Stomach smooth muscle (tissue), 2 donors: ENCODE data around the gene ATRN.

Source experiments
- H3K27ac ChIP-seq: one replicate; pipeline ENCODE4 v1.7.0; 2013; ENCODE audit warnings: mild to moderate bottlenecking, low read length, inconsistent platforms
- H3K27me3 ChIP-seq, 2 donors: one replicate each; pipeline ENCODE4 v1.7.0; 2013; ENCODE audit warnings: low read length in 2 of 2; ENCODE audit not compliant: insufficient read depth in 2 of 2, control insufficient read depth in 1 of 2
- H3K36me3 ChIP-seq, 2 donors: one replicate each; pipeline ENCODE4 v1.7.0; 2013; ENCODE audit warnings: low read length in 2 of 2; ENCODE audit not compliant: control insufficient read depth in 2 of 2, insufficient read depth in 2 of 2
- H3K4me1 ChIP-seq: one replicate; pipeline ENCODE4 v1.7.0; 2013; ENCODE audit warnings: low read length; ENCODE audit not compliant: control insufficient read depth, insufficient read depth
- H3K4me3 ChIP-seq, 2 donors: one replicate each; pipeline ENCODE4 v1.7.0; 2013; ENCODE audit warnings: low read length in 2 of 2
- H3K9ac ChIP-seq, 2 donors: one replicate each; pipeline ENCODE4 v1.7.0; 2013; ENCODE audit warnings: low read length in 2 of 2, mild to moderate bottlenecking in 1 of 2
- H3K9me3 ChIP-seq, 2 donors: one replicate each; pipeline ENCODE4 v1.7.0; 2013; ENCODE audit warnings: low read length in 2 of 2; ENCODE audit not compliant: control insufficient read depth in 2 of 2
- donor health status: healthy.
- donor health status: Pancreatic carcinoma.

Gene ATRN

DNA sequence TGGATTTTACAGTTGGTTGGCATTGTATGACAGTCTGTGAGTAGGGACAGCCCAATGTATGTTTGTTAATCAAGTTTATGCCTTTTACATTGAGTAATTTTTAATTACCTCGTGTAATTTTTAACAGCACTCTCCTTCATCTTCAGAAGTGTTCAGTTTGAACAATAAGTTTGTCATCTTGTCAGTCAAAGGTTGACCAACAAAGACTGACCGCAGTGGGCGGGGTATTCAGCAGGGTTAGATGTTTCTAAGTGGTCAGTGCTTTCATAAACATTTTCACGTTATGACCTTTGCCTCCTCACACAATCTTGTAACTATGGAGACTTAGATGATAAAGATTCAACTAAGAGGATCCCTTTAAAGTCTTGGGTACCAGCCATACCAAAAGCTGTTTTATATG lies 151.6 kb downstream of the ATRN start:
- no peaks in the 10 kb centered on the region for H3K27me3 ChIP-seq
- H3K4me3 ChIP-seq = no peak overlapping the region
- no peak overlapping the region for H3K9ac ChIP-seq
- H3K27ac ChIP-seq = no peak overlapping the region
- no peaks in the 10 kb centered on the region for H3K9me3 ChIP-seq
- H3K36me3 ChIP-seq = peaks cover 3 to 4% of the 10 kb centered on the region in 2 donors
- H3K4me1 ChIP-seq = no peaks in the 10 kb centered on the region

GRCh38 chr20:3627476-3627875 lies 156.7 kb downstream of the ATRN start:
- Histone ChIP-seq H3K4me1 (no peaks in the 10 kb centered on the region), H3K27ac (no peak overlapping the region), H3K9me3 (no peaks in the 10 kb centered on the region), H3K36me3 (peaks cover 3 to 16% of the 10 kb centered on the region in 2 donors), H3K9ac (no peak overlapping the region), H3K4me3 (no peak overlapping the region), H3K27me3 (no peaks in the 10 kb centered on the region)

GRCh38 chr20:3628502-3629314 lies 157.9 kb downstream of the ATRN start:
- Histone ChIP-seq H3K27ac (no peak overlapping the region), H3K9me3 (no peaks in the 10 kb centered on the region), H3K4me1 (no peaks in the 10 kb centered on the region), H3K27me3 (no peaks in the 10 kb centered on the region), H3K4me3 (no peak overlapping the region), H3K9ac (no peak overlapping the region), H3K36me3 (peaks cover 3 to 17% of the 10 kb centered on the region in 2 donors)

DNA sequence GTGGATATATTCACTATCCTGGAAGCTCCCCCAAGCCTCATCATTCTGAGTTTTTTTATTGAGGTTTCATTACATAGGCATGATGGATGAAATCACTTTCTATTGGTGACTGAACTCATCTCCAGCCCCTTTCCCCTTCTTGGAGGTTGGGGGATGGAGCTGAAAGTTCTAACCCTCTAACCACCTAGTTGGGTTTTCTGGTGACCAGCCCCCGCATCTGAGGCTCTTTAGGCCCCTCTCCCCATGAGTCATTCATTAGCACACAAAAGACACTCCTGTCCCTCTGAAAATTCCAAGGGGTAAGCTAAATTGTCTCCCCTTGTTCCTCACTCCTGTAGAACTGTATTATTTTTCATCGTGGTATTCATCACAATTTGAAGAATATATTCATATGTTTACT lies 159.1 kb downstream of the ATRN start:
- Histone ChIP-seq H3K9me3 (no peaks in the 10 kb centered on the region), H3K27me3 (no peaks in the 10 kb centered on the region), H3K9ac (no peak overlapping the region), H3K36me3 (peaks cover 3 to 17% of the 10 kb centered on the region in 2 donors), H3K4me3 (no peak overlapping the region), H3K4me1 (no peaks in the 10 kb centered on the region), H3K27ac (no peak overlapping the region)

DNA sequence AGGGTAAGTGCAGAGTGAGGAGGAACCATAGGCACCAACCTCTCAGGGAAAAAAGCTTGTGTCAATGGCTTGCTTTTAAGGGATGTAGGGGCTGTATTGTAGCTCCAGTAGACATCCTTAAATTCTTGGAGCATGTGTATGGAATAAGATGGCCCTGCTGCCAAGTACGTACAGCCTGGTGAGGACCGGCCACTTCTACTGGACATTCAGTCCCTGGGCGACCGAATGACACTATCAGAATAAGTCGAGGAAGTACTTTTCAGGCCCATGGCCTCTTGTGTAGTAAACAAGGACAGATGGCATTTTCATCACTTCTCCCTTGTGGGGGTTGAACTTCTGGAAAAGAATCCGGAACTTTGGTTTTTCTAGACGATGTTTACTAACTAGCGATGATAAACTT lies 159.6 kb downstream of the ATRN start:
- no peaks in the 10 kb centered on the region for H3K27me3 ChIP-seq
- H3K9ac ChIP-seq = no peak overlapping the region
- H3K4me1 ChIP-seq = no peaks in the 10 kb centered on the region
- no peak overlapping the region for H3K4me3 ChIP-seq
- no peak overlapping the region for H3K27ac ChIP-seq
- peaks cover 0 to 17% of the 10 kb centered on the region in 2 donors for H3K36me3 ChIP-seq
- H3K9me3 ChIP-seq = no peaks in the 10 kb centered on the region

- Histone ChIP-seq H3K27me3 (no peaks in the 10 kb centered on the region), H3K36me3 (peaks cover 0 to 17% of the 10 kb centered on the region in 2 donors), H3K4me1 (no peaks in the 10 kb centered on the region), H3K27ac (no peak overlapping the region), H3K9ac (no peak overlapping the region), H3K9me3 (no peaks in the 10 kb centered on the region), H3K4me3 (no peak overlapping the region)
Measured at GRCh38 chr20:3631534-3631933, 160.7 kb downstream of the ATRN start.

DNA sequence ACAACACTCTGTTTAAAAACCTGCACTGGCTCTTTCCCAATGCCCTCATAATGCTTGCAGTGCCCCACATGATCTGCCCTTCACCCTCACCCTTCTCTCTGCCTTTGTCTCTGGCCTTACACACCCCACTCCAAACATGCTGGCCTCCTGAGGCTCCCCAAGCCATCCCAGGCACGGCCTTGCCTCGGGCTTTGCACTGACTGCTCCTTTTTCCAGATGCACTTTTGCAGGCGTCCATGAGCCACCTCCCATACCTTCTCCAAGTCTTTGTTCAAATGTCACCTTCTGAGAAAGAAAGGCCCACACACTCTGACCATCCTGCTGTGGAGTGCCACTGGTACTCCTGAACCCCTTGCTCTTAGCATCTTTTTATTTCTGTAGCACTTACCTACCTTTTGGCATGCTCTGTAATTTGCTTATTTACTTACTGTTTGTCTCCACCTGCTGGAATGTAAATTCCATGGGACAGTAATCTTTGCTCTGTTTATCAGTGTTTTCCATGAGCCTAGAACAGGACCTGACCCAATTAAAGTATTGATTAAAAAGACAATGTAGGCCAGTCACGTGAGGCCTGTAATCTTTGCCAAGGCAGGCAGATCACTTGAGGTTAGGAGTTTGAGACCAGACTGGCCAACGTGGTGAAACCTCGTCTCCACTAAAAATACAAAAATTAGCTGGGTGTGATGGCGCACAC lies 161.6 kb downstream of the ATRN start:
- no peaks in the 10 kb centered on the region for H3K4me1 ChIP-seq
- H3K4me3 ChIP-seq = no peak overlapping the region
- no peak overlapping the region for H3K27ac ChIP-seq
- no peaks in the 10 kb centered on the region for H3K27me3 ChIP-seq
- H3K9ac ChIP-seq = no peak overlapping the region
- H3K9me3 ChIP-seq = no peaks in the 10 kb centered on the region
- peaks cover 0 to 17% of the 10 kb centered on the region in 2 donors for H3K36me3 ChIP-seq

DNA sequence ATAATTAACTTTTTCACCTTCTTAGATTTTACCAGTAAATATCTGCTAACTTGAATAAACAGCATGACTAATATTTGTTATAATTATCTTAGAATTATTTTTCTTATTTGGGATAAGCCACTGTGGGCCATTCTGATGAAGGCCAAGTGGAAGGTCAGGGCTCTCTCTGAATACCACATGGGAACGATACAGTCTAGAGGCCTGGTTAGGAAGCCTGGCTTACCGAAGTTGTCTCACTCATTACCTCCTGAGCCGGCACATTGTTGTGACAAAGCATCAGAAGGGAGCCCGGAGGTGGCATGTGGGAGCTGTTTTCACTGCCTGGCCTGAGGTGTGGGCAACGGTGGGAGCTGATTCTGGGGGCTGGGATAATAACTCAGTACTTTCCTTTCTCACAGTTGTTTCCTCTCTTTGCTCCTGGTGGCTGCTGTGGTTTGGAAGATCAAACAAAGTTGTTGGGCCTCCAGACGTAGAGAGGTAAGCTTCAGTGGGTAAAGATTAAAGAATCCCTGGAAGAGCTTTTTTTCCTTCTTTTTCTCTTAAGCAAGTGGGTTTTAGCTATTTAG lies 163.2 kb downstream of the ATRN start:
- Histone ChIP-seq H3K4me1 (no peaks in the 10 kb centered on the region), H3K27me3 (no peaks in the 10 kb centered on the region), H3K9ac (no peak overlapping the region), H3K27ac (no peak overlapping the region), H3K4me3 (no peak overlapping the region), H3K9me3 (no peaks in the 10 kb centered on the region), H3K36me3 (peaks cover 4 to 12% of the 10 kb centered on the region in 2 donors)

GRCh38 chr20:3635346-3635745 lies 164.5 kb downstream of the ATRN start:
- H3K4me3 ChIP-seq = no peak overlapping the region
- peaks cover 4 to 5% of the 10 kb centered on the region in 2 donors for H3K36me3 ChIP-seq

DNA sequence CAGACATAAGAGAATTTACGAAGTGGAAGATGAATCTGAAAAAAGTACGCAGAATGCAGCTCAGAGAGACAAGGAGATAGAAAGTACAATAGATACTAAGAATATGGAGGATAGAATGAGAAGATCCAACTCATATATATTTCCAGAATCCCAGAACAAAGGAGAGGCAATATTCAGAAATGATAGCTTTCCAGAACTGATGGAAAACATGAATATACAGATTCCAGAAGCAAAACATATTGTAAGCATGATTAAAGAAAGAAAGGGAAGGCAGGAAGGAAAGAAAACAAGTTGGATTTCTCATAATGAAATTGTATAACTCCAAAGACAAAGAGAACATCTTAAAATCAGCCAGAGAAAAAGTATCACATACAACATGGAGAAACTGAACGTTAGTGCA lies 169.4 kb downstream of the ATRN start:
- H3K27me3 ChIP-seq = no peaks in the 10 kb centered on the region
- no peak overlapping the region for H3K27ac ChIP-seq
- H3K4me1 ChIP-seq = no peaks in the 10 kb centered on the region
- H3K36me3 ChIP-seq = peaks cover 18 to 19% of the 10 kb centered on the region in 2 donors
- no peak overlapping the region for H3K9ac ChIP-seq
- no peaks in the 10 kb centered on the region for H3K9me3 ChIP-seq
- no peak overlapping the region for H3K4me3 ChIP-seq

More at GRCh38 chr20:3635346-3635745, 164.5 kb downstream of the ATRN start:
- H3K9me3 ChIP-seq = no peaks in the 10 kb centered on the region
- no peak overlapping the region for H3K27ac ChIP-seq
- H3K4me1 ChIP-seq = no peaks in the 10 kb centered on the region
- H3K27me3 ChIP-seq = no peaks in the 10 kb centered on the region
- no peak overlapping the region for H3K9ac ChIP-seq
